Measurements from ENCODE around the gene PARD3. TPM values are rescaled to one million over a fixed set of nuclear protein-coding genes. Genes with fewer than 3 reads are reported as not detected.

PARD3 gene
- total RNA-seq, 1 donor from 2014 or later: 97.8 TPM

- H3K4me3 ChIP-seq (ENCODE audit: low read depth, low read length): no peak overlapping the region
- DNase-seq (ENCODE audit: low read depth): no peak
- TF ChIP-seq CTCF (conservative IDR thresholded peaks at IDR 0.05; ENCODE audit: low read depth, low read length): no peak
These were observed 288.9 kb downstream of the PARD3 start for GRCh38 chr10:34526186-34526585.

- no peak for TF ChIP-seq CTCF (conservative IDR thresholded peaks at IDR 0.05; ENCODE audit: low read depth, low read length)
These were observed 290.6 kb downstream of the PARD3 start for GRCh38 chr10:34524369-34525091.

DNA sequence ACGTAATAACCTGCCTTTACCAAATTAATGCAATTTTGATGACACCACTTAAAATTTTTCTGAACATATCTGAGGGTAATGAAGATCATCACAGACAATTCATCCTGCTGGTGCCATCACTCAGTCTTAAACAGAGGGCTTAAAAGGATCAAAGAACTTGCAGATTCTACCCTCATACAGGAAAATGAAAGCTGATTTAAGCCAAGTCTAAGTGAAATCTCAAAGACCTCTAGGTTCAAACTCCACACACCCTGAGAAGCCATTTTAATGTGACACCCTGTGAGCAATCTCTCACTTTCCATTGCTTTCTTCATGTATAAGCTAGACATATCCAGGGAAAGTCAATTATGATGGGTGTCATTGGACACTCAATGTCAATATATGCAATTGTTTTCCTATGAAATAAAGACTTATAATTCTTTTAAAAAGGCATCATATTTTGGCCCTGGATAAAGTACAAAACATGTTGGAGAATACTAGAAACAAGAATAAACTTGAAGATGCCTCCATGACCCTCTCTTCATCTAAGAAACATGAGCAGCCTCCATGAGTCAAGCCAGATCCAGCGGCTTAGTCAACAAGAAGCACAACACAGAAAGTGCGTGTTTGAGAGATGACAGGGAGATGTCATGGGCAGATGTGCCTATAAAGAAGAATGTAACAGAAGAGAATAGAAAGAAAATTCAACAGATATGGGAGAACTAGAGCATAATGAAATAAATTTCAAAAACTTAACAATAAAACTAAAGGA lies 291.9 kb downstream of the PARD3 start:
- DNase-seq (ENCODE audit: low read depth): no peak
- no peak overlapping the region for H3K4me3 ChIP-seq (ENCODE audit: low read depth, low read length)
- TF ChIP-seq CTCF (conservative IDR thresholded peaks at IDR 0.05; ENCODE audit: low read depth, low read length): no peak

More at GRCh38 chr10:34524369-34525091, 290.6 kb downstream of the PARD3 start:
- H3K4me3 ChIP-seq (ENCODE audit: low read depth, low read length): no peak overlapping the region
- no peak for DNase-seq (ENCODE audit: low read depth)

DNA sequence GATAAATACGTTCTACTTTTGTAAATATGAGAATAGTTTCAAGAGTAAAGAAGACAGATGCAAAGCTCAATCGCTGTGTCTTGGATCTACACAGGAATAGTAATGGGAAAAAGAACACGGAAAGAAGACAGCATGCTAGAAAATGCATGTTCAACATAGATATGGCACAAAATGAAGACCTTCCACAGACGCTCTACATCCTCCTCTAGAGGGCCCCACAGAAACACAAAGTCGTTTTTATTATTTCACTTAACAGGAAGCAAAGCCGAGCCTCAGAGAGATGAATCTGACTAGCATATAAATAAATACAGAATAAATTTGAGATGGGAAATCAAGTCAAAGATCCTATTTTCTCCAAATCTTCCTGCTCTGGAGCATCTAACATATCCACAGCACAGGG lies 292.6 kb downstream of the PARD3 start:
- no peak for DNase-seq (ENCODE audit: low read depth)
- TF ChIP-seq CTCF (conservative IDR thresholded peaks at IDR 0.05; ENCODE audit: low read depth, low read length): peak; percentile 56
- H3K4me3 ChIP-seq (ENCODE audit: low read depth, low read length): no peak overlapping the region

GRCh38 chr10:34520510-34520909 lies 294.6 kb downstream of the PARD3 start:
- no peak overlapping the region for H3K4me3 ChIP-seq (ENCODE audit: low read depth, low read length)
- no peak for TF ChIP-seq CTCF (conservative IDR thresholded peaks at IDR 0.05; ENCODE audit: low read depth, low read length)
- no peak for DNase-seq (ENCODE audit: low read depth)

GRCh38 chr10:34520084-34520483 lies 295.0 kb downstream of the PARD3 start:
- TF ChIP-seq CTCF (conservative IDR thresholded peaks at IDR 0.05; ENCODE audit: low read depth, low read length): no peak
- H3K4me3 ChIP-seq (ENCODE audit: low read depth, low read length): no peak overlapping the region

More at GRCh38 chr10:34520084-34520483, 295.0 kb downstream of the PARD3 start:
- DNase-seq (ENCODE audit: low read depth): no peak
